ENCODE measurements around the gene KAZN.

The KAZN gene

GRCh38 chr1:14677292-14677971 lies 78.9 kb downstream of the KAZN start:
- TF ChIP-seq, protein P1, sequence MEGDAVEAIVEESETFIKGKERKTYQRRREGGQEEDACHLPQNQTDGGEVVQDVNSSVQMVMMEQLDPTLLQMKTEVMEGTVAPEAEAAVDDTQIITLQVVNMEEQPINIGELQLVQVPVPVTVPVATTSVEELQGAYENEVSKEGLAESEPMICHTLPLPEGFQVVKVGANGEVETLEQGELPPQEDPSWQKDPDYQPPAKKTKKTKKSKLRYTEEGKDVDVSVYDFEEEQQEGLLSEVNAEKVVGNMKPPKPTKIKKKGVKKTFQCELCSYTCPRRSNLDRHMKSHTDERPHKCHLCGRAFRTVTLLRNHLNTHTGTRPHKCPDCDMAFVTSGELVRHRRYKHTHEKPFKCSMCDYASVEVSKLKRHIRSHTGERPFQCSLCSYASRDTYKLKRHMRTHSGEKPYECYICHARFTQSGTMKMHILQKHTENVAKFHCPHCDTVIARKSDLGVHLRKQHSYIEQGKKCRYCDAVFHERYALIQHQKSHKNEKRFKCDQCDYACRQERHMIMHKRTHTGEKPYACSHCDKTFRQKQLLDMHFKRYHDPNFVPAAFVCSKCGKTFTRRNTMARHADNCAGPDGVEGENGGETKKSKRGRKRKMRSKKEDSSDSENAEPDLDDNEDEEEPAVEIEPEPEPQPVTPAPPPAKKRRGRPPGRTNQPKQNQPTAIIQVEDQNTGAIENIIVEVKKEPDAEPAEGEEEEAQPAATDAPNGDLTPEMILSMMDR (IDR thresholded peaks at IDR 0.05; ENCODE audit: insufficient read depth, missing control alignments), result no peak
- DNase-seq (ENCODE audit: insufficient read length, low spot score) (no peak), FAIRE-seq (no peak)

DNA sequence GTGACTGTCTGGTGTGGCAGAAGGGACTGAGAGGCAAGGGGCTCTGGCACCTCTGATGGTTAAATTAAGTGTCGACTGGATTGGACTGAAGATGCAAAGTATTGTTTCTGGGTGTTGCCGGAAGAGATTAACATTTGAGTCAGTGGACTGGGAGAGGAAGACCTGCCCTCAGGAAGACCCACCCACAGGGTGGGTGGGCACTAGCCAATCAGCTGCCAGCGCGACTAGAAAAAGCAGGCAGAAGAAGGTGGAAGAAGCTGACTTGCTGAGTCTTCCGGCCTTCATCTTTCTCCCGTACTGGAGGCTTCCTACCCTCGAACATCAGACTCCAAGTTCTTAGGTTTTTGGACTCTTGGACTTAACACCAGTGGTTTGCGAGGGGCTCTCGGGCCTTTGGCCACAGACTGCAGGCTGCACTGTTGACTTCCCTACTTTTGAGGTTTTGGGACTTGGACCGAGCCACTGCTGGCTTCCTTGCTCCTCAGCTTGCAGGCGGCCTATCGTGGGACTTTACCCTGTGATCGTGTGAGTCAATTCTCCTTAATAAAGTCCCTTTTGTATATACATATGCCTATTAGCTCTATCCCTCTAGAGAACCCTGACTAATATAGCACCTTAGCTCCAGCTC lies 79.6 kb downstream of the KAZN start:
- TF ChIP-seq, protein P1 (IDR thresholded peaks at IDR 0.05; ENCODE audit: insufficient read depth, missing control alignments), result no peak
- no peak for DNase-seq (ENCODE audit: insufficient read length, low spot score)

GRCh38 chr1:14679027-14679688 lies 80.7 kb downstream of the KAZN start:
- TF ChIP-seq, protein P1 (IDR thresholded peaks at IDR 0.05; ENCODE audit: insufficient read depth, missing control alignments), result no peak
- DNase-seq (ENCODE audit: insufficient read length, low spot score) (no peak), FAIRE-seq (no peak)

More for the DNA sequence above, 79.6 kb downstream of the KAZN start:
- no peak for FAIRE-seq

DNA sequence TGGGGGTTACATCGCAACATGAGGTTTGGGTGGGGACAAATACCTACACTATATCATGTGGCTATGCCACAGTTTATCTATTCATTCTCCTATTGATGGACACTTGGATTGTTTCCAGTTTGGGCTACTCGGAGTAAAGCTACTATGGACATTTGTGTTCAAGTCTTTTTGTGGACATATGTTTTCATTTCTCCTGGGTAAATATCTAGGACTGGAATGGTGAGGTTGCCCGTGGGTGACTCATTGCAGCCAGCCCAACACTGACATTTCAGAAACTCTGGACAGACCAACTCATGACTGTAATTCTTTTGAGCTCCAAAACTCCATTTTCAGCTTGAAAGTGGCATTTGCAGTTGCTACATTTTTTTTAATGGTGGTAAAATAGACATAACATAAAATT lies 82.7 kb downstream of the KAZN start:
- no peak for DNase-seq (ENCODE audit: insufficient read length, low spot score)
- TF ChIP-seq, protein P1 (IDR thresholded peaks at IDR 0.05; ENCODE audit: insufficient read depth, missing control alignments), result no peak
- FAIRE-seq, result no peak

DNA sequence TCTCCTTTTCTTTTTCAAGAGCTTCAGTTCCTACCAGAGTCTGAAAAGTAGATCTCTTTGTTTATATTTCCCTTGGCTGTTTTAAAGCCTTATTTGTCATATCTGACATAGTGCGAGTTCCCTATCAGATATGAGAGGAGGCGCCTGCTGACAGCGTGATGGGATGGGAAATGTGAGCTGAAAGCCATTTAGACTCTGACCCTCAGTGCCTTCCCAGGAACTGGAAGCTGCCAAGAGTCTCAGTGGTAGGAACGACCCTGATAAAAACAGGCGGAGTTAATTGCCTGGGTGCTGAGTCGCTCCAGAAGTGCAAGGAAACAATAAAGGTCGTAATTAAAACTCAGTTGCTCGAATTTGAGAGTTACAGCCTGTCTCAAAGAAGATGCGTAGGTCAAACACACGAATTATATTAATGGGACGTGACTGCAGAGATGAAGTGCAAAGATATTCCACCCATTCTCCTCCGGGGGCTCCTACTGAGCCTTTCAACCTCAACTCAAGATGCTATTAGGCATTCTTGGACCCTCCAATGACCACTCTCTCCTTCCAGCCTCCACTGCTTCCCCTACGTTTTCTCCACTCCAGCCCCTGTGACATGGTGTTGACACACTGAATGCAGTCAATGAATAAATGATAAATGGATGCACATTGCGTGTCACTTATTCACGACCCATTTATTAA lies 84.6 kb downstream of the KAZN start:
- TF ChIP-seq, protein P1 (IDR thresholded peaks at IDR 0.05; ENCODE audit: insufficient read depth, missing control alignments), result no peak

DNA sequence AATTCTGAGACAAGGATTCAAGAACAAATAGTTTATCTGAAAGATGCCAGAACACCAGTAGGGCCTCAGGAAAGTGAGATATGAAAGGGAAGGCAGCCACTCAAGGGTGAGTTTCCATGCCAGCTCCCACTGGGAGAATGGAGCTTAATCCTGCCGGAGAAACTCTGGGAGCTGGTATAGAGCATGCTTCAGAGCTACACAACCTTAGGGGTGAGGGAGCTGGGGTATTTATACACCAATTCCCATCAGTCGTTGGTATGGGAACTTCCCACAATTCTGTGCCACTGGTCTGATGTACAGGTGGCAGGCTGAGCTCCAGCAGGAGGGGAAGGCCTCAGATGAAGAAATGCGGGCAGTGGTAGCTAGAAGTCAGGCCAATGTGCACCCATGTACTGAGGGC lies 86.6 kb downstream of the KAZN start:
- DNase-seq (ENCODE audit: insufficient read length, low spot score), result no peak
- TF ChIP-seq, protein P1 (IDR thresholded peaks at IDR 0.05; ENCODE audit: insufficient read depth, missing control alignments), result no peak
- FAIRE-seq, result no peak

More for the DNA sequence above, 84.6 kb downstream of the KAZN start:
- no peak for DNase-seq (ENCODE audit: insufficient read length, low spot score)
- FAIRE-seq, result no peak
